Measurements from ENCODE around the gene CORO2A. TPM values are rescaled to one million over a fixed set of nuclear protein-coding genes. Genes with fewer than 3 reads are reported as not detected.
A peak's percentile ranks its signal among the peaks of the same experiment; 100 is the strongest.

Gene CORO2A
- total RNA-seq, 1 experiment from 2014 or later, result 32.5 TPM

GRCh38 chr9:98121058-98121457, 71.4 kb downstream of the CORO2A start:
- H3K27ac Mint-ChIP-seq, result no peak overlapping the region
- H3K36me3 Mint-ChIP-seq, result peaks cover 11% of the 10 kb centered on the region
- H3K9me3 Mint-ChIP-seq, result no peaks in the 10 kb centered on the region
- TF ChIP-seq E2F4 (CRISPR knock-in tag; IDR thresholded peaks at IDR 0.05; ENCODE audit: borderline replicate concordance, low read depth) (no peak), NR2C2 (CRISPR knock-in tag; IDR thresholded peaks at IDR 0.05) (no peak), ATF6 (CRISPR knock-in tag; IDR thresholded peaks at IDR 0.05) (no peak), MLX (CRISPR knock-in tag; IDR thresholded peaks at IDR 0.05) (no peak), NR1H2 (CRISPR knock-in tag; IDR thresholded peaks at IDR 0.05) (no peak), ZNF396 (CRISPR knock-in tag; IDR thresholded peaks at IDR 0.05; ENCODE audit: borderline replicate concordance) (no peak), MXD4 (CRISPR knock-in tag; IDR thresholded peaks at IDR 0.05; ENCODE audit: borderline replicate concordance) (no peak), TEAD4 (CRISPR knock-in tag; IDR thresholded peaks at IDR 0.05) (no peak), GRHL2 (CRISPR knock-in tag; IDR thresholded peaks at IDR 0.05; ENCODE audit: insufficient replicate concordance, severe bottlenecking) (no peak), AR (CRISPR knock-in tag; IDR thresholded peaks at IDR 0.05) (no peak)
- CTCF ChIA-PET, result interaction anchor here (0.7 to 1.1 kb wide), 5 partner anchors 47 to 142 kb away, joined by 3 read pairs; partner anchors contain the start of gene CORO2A
- peaks cover 19% of the 10 kb centered on the region for H3K4me1 Mint-ChIP-seq
- DNase-seq (ENCODE audit: low spot score) (no peak), ATAC-seq (no peak)
- H3K4me3 Mint-ChIP-seq, result no peak overlapping the region
- POLR2A ChIA-PET, result no interaction called here
- peaks cover 20% of the 10 kb centered on the region for H3K27me3 Mint-ChIP-seq (ENCODE audit: low read depth)

- ChIA-PET POLR2A (no interaction called here), CTCF (interaction anchor here (0.7 to 1.1 kb wide), 4 partner anchors 47 to 72 kb away, joined by 3 read pairs; partner anchors contain the start of gene CORO2A)
- peaks cover 19% of the 10 kb centered on the region for H3K4me1 Mint-ChIP-seq
- no peaks in the 10 kb centered on the region for H3K9me3 Mint-ChIP-seq
- H3K27ac Mint-ChIP-seq, result 0 out of 2 replicates have a peak overlapping the region, but pooled peaks have one; percentile 7
- ATAC-seq (no peak), DNase-seq (ENCODE audit: low spot score) (no peak)
- peaks cover 11% of the 10 kb centered on the region for H3K36me3 Mint-ChIP-seq
- peaks cover 20% of the 10 kb centered on the region for H3K27me3 Mint-ChIP-seq (ENCODE audit: low read depth)
- TF ChIP-seq CTCF (IDR thresholded peaks at IDR 0.05), result no peak
- no peak for TF ChIP-seq ZNF425 (CRISPR knock-in tag; conservative IDR thresholded peaks at IDR 0.05)
- no peak for TF ChIP-seq MLX (CRISPR knock-in tag; IDR thresholded peaks at IDR 0.05)
- no peak for TF ChIP-seq TEAD1 (CRISPR knock-in tag; IDR thresholded peaks at IDR 0.05)
- no peak for TF ChIP-seq KAT7 (CRISPR knock-in tag; IDR thresholded peaks at IDR 0.05; ENCODE audit: borderline replicate concordance)
- TF ChIP-seq CREB1 (CRISPR knock-in tag; IDR thresholded peaks at IDR 0.05), result no peak
- no peak overlapping the region for H3K4me3 Mint-ChIP-seq
These were observed 72.0 kb downstream of the CORO2A start for GRCh38 chr9:98120476-98120875.
